Common myeloid progenitor, CD34-positive (primary cell): ENCODE results near the gene C5orf22. TPM values are rescaled to one million over a fixed set of nuclear protein-coding genes. Genes with fewer than 3 reads are reported as not detected.

Experiments
- CTCF ChIA-PET: fragments of 350-600 bp; sonication (Branson Sonifier 250); formaldehyde crosslinking; loops from one replicate; lab custom pipeline; 2021; ENCODE audit warnings: antibody characterized with exemption; lab: Charles Lee
- POLR2A ChIA-PET: fragments of 350-600 bp; sonication (Branson Sonifier 250); formaldehyde crosslinking; loops from one replicate; lab custom pipeline; 2021; ENCODE audit warnings: antibody characterized with exemption; lab: Charles Lee
- DNase-seq, 3 donors: peaks; one replicate each; pipeline versions ENCODE4 v3.0.0 to v3.0.0-alpha.2; 2013
- H3K27ac ChIP-seq, 2 experiments: 1 replicate in 1 of 2; 2 replicates in 1 of 2; pipeline ENCODE4 v1.7.0; 2013; ENCODE audit warnings: inconsistent platforms in 2 of 2, low read length in 2 of 2, mild to moderate bottlenecking in 2 of 2, low read depth in 1 of 2, moderate library complexity in 1 of 2; ENCODE audit not compliant: severe bottlenecking in 2 of 2, insufficient read depth in 1 of 2, poor library complexity in 1 of 2
- H3K27me3 ChIP-seq, 5 experiments: replicated peaks in 2 of 5; 1 replicate in 3 of 5; 2 replicates in 2 of 5; pipeline versions ENCODE4 v1.6.1 to v1.7.0; 2013; ENCODE audit warnings: low read length in 4 of 5, mild to moderate bottlenecking in 2 of 5, moderate library complexity in 2 of 5, inconsistent platforms in 1 of 5; ENCODE audit not compliant: insufficient read depth in 5 of 5, control insufficient read depth in 4 of 5
- H3K36me3 ChIP-seq, 4 experiments: 1 replicate in 2 of 4; 2 replicates in 2 of 4; pipeline versions ENCODE4 v1.6.1 to v1.7.0; 2013; ENCODE audit warnings: low read length in 3 of 4, control low read depth in 1 of 4, mild to moderate bottlenecking in 1 of 4; ENCODE audit not compliant: control insufficient read depth in 4 of 4, insufficient read depth in 4 of 4
- H3K4me1 ChIP-seq, 4 experiments: 1 replicate in 3 of 4; 2 replicates in 1 of 4; pipeline versions ENCODE4 v1.6.1 to v1.7.1; 2013; ENCODE audit warnings: low read length in 3 of 4, mild to moderate bottlenecking in 3 of 4, control low read depth in 1 of 4, inconsistent platforms in 1 of 4, moderate library complexity in 1 of 4; ENCODE audit not compliant: control insufficient read depth in 4 of 4, insufficient read depth in 4 of 4; ENCODE audit errors: control extremely low read depth in 1 of 4
- H3K4me3 ChIP-seq, 7 experiments: 1 replicate in 4 of 7; 2 replicates in 3 of 7; pipeline versions ENCODE4 v1.5.1 to v1.7.0; 2013; ENCODE audit warnings: mild to moderate bottlenecking in 7 of 7, low read length in 6 of 7, moderate library complexity in 6 of 7, inconsistent platforms in 2 of 7, low read depth in 2 of 7, control low read depth in 1 of 7; ENCODE audit not compliant: insufficient read depth in 4 of 7, control insufficient read depth in 1 of 7; ENCODE audit errors: extremely low read depth in 1 of 7
- H3K9me3 ChIP-seq, 5 experiments: 1 replicate in 4 of 5; 2 replicates in 1 of 5; pipeline versions ENCODE4 v1.6.1 to v1.7.1; 2013; ENCODE audit warnings: low read length in 4 of 5, mild to moderate bottlenecking in 2 of 5, inconsistent platforms in 1 of 5, low read depth in 1 of 5, moderate library complexity in 1 of 5; ENCODE audit not compliant: control insufficient read depth in 4 of 5, insufficient read depth in 2 of 5; ENCODE audit errors: control extremely low read depth in 1 of 5
- WGBS: methylation state at CpG from one replicate; pipeline ENCODE4 v1.1.5; 2013; ENCODE audit not compliant: insufficient coverage; 5-methylcytosine and 5-hydroxymethylcytosine counted together
- polyA plus RNA-seq: library from polyadenylated mRNA; unstranded; fragments of 120-200 nt; gene quantifications from one replicate; pipeline ENCODE4 v1.2.1, GENCODE V29; 2013

The C5orf22 gene
- 16.5 TPM for polyA plus RNA-seq

DNA sequence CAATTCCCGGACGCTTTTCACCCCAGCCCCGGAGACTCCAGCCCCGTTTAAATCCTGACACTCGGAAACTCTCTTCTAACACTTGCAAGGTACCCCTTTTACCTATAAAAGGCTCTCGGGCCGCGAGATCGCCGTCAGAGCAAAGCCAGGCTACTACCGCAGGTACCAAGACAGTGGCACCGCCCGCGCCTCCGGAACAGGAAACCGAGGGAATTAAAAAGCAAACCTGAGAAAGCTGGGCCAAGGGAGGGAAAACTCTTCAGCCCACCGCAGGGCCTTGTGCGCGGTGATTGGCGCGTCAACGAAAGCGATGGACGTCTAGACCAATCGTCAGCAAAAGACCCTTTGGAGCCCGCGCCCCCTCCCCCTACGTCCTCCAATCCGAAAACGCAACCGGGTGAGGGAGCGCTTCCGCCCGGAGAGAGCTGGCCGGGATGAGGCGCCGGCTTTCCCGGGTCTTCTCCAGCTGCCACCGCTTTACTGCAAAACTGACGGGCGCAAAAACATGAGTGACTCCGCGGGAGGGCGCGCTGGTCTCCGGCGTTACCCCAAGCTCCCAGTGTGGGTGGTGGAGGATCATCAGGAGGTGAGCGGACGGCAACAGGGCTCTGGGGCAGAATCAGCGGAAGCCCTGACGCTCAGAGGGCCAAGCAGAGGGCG lies at the start of gene C5orf22, which contains the start of gene DROSHA:
TSS of gene C5orf22 (plus strand) at position 414 of the 660 bp plus-strand sequence. CDS start at position 506, 92 bp downstream.
TSS of gene DROSHA (minus strand) at position 206 of the 660 bp plus-strand sequence. CDS start 3,034 bp downstream, outside the sequence.
- peak; percentile 94 to 96 (median 96) for DNase-seq
- peaks cover 13 to 44% (median 32%) of the 10 kb centered on the region in 4 experiments for H3K36me3 ChIP-seq
- H3K27me3 ChIP-seq: no peaks in the 10 kb centered on the region
- peak within 1 kb of the TSS; percentile 79 to 99 (median 95) for H3K4me3 ChIP-seq
- peak within 1 kb of the TSS; percentile 67 to 84 for H3K27ac ChIP-seq
- peaks cover 14 to 24% (median 22%) of the 10 kb centered on the region in 4 experiments for H3K4me1 ChIP-seq
- H3K9me3 ChIP-seq: no peaks in the 10 kb centered on the region
- ChIA-PET POLR2A (interaction anchor here (0.6 kb wide), 1 partner anchor 966 kb away, joined by 3 read pairs; no protein-coding TSS in a partner anchor), CTCF (interaction anchor here (0.6 to 1.1 kb wide), 9 partner anchors 9 to 561 kb away, joined by 3 to 5 read pairs (median 3); no protein-coding TSS in a partner anchor)
- WGBS: 0% methylated on average over 50 of the region's 52 CpGs

DNA sequence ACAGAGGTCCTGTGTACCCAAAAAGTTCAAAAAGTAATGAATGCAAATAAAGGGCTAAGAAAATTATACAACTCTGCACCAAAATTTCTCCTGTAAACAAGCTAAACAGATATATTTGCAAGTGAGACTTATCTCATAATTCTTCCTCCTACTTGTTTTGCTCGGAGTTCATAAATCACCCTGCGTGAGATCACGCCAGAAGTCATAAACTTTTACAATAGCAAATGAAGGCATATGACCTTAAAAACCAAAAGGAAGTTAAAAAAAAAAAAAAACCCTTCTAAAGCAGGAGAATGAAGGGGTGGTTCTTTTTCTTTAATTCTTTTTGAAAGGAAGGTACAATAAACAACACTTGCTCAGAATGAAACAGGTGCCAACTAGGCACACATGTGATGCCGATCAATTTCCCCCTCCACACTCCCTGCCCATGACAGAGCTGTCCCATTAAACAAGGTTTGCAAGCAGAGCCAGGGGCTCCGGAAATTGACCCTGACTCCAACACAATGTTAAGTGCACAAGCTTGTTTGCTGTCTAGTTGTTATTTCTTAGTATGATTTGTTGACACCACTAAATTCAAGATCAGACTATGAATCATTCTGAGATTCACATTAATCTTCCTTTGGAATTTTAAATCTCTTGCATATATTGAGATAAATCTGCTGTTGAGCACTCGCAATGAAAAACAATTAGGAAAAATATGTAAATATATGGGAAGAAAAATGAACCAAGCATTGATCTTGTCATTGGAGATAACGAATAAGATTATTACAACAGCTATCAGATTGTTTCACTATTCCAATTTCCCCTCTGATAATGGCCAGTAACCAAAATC lies 46.5 kb upstream of the C5orf22 start:
- Histone ChIP-seq H3K27ac (no peak overlapping the region), H3K36me3 (peaks cover 9 to 52% (median 27%) of the 10 kb centered on the region in 4 experiments), H3K4me3 (peak overlapping the region in 1 of 7 experiments; percentile 45), H3K4me1 (peaks cover 0 to 14% (median 3%) of the 10 kb centered on the region in 4 experiments), H3K27me3 (no peaks in the 10 kb centered on the region), H3K9me3 (no peaks in the 10 kb centered on the region)
- ChIA-PET CTCF (interaction anchor here (1.1 to 1.3 kb wide), 2 partner anchors 12 to 47 kb away, joined by 3 read pairs; partner anchors contain the start of gene C5orf22), POLR2A (no interaction called here)
- DNase-seq: peak; percentile 14 to 59 (median 37)
- 40% methylated on average over 1 of the region's 7 CpGs for WGBS

- 100% methylated on average over 3 of the region's 6 CpGs for WGBS
- Histone ChIP-seq H3K27ac (no peak overlapping the region), H3K27me3 (no peaks in the 10 kb centered on the region), H3K9me3 (no peaks in the 10 kb centered on the region), H3K4me1 (peaks cover 0 to 14% (median 3%) of the 10 kb centered on the region in 4 experiments), H3K36me3 (peaks cover 8 to 51% (median 28%) of the 10 kb centered on the region in 4 experiments), H3K4me3 (no peak overlapping the region)
- DNase-seq: no peak
- CTCF ChIA-PET: interaction anchor here (1.5 to 1.8 kb wide), 2 partner anchors 11 to 254 kb away, joined by 4 to 6 read pairs; no protein-coding TSS in a partner anchor
- POLR2A ChIA-PET: no interaction called here
Measured at GRCh38 chr5:31486441-31486840, 45.7 kb upstream of the C5orf22 start.

DNA sequence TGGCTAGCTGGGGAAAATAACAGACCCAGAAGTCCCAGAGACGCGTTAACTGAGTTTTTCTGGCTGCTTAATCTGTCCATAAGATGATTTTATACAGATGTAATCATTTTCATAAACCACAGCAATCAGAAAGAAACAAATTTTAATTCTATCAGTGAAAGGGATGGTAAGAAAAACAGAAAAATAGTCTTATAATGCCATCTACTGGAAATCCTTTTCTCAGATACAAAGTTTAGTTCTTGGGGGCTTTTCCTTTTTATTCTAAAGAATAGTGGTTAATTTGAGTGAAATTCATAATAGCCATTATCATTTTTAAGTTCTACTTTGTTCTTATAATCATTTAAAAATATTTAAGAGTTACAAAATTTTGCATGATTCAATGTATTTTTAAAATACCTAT lies 44.6 kb upstream of the C5orf22 start:
- ChIA-PET POLR2A (no interaction called here), CTCF (interaction anchor here (0.7 to 1.8 kb wide), 3 partner anchors 10 to 255 kb away, joined by 3 to 6 read pairs (median 4); partner anchors contain the start of gene DROSHA)
- Histone ChIP-seq H3K4me3 (no peak overlapping the region), H3K27me3 (no peaks in the 10 kb centered on the region), H3K27ac (no peak overlapping the region), H3K4me1 (peaks cover 0 to 14% (median 3%) of the 10 kb centered on the region in 4 experiments), H3K36me3 (peaks cover 12 to 47% (median 25%) of the 10 kb centered on the region in 4 experiments), H3K9me3 (no peaks in the 10 kb centered on the region)
- no CpG with 5 or more reads among the region's 2 CpGs for WGBS
- no peak for DNase-seq

DNA sequence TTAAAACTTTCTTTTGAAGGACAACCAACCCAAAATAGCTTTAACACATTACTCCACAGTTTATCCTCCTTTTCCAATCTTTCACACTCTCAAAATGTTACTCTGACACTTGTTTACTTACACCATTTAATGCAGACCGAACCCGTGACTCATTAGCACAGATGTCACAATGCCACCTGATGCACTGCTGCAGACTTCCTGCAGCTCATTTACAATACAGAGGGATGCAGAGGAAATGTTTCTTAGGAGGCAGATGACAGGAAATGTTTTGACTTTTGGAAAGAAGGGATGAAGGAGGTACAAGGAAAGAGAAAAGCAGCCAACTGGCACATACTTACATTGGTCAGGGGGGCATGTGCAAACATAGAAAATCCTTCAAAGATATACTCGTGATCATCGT lies 39.2 kb upstream of the C5orf22 start:
- CTCF ChIA-PET: no interaction called here
- Histone ChIP-seq H3K27me3 (no peaks in the 10 kb centered on the region), H3K4me3 (no peak overlapping the region), H3K36me3 (peaks cover 23 to 77% (median 56%) of the 10 kb centered on the region in 4 experiments), H3K9me3 (no peaks in the 10 kb centered on the region), H3K4me1 (no peaks in the 10 kb centered on the region), H3K27ac (no peak overlapping the region)
- POLR2A ChIA-PET: no interaction called here
- 90% methylated on average over 2 of the region's 4 CpGs for WGBS
- DNase-seq: no peak

DNA sequence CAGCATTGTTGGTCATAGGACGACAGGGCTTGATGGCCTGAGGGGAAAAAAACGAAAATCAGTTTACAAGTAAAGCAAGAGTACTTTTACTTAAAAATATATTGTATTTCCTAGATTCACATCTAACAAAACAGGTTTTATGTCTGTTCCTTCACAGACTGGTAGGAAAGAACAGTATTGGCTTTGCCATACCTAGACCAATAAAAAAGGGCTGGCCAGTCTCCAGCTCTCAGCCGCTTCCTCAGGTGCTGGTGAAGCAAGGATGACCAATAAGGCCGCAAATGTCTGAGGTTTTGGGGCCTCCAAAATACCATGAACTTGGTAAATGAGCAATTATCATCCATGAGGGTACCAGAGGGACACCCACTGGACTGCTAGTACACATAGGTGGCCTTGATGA lies 36.8 kb upstream of the C5orf22 start:
- ChIA-PET POLR2A (no interaction called here), CTCF (interaction anchor here (1.0 to 1.4 kb wide), 2 partner anchors 33 to 60 kb away, joined by 3 to 6 read pairs; no protein-coding TSS in a partner anchor)
- 97% methylated on average over 2 of the region's 4 CpGs for WGBS

More for the DNA sequence above, 36.8 kb upstream of the C5orf22 start:
- Histone ChIP-seq H3K9me3 (no peaks in the 10 kb centered on the region), H3K27ac (no peak overlapping the region), H3K36me3 (peaks cover 21 to 85% (median 67%) of the 10 kb centered on the region in 4 experiments), H3K4me1 (no peaks in the 10 kb centered on the region), H3K27me3 (no peaks in the 10 kb centered on the region), H3K4me3 (no peak overlapping the region)
- no peak for DNase-seq
